B cell (primary cell): Measurements from ENCODE around the gene PRDM2. TPM values are rescaled to one million over a fixed set of nuclear protein-coding genes. Genes with fewer than 3 reads are reported as not detected.

Source experiments
- ATAC-seq: fragments of 200-7000 bp; cut with Tn5 transposase; one replicate; pipeline ENCODE4 v1.10.0; 2021; ENCODE audit warnings: low read depth, mild to moderate bottlenecking, moderate number of reproducible peaks, moderate library complexity
- CTCF ChIA-PET: fragments of 350-600 bp; sonication (Branson Sonifier 250); formaldehyde crosslinking; loops from one replicate; lab custom pipeline; 2021; ENCODE audit warnings: antibody characterized with exemption, inconsistent platforms; lab: Charles Lee
- POLR2A ChIA-PET: fragments of 350-600 bp; sonication (Branson Sonifier 250); formaldehyde crosslinking; loops from one replicate; lab custom pipeline; 2021; ENCODE audit warnings: antibody characterized with exemption; lab: Charles Lee
- DNase-seq: peaks from one replicate; pipeline ENCODE4 v3.0.0; 2013
- H2AFZ ChIP-seq: 2 replicates; pipeline ENCODE4 v1.6.1; 2012; ENCODE audit warnings: mild to moderate bottlenecking, low read depth, low read length; ENCODE audit not compliant: insufficient read depth, poor library complexity, severe bottlenecking
- H3K27ac ChIP-seq, 2 donors: 1 replicate in 1 of 2; 2 replicates in 1 of 2; pipeline ENCODE4 v1.5.1; 2012 to 2013; ENCODE audit warnings: low read length in 2 of 2, mild to moderate bottlenecking in 2 of 2, moderate library complexity in 1 of 2
- H3K27me3 ChIP-seq, 4 experiments: fragments of 200-600 bp in 1 of 4; sonication (generic) in 1 of 4; replicated peaks in 1 of 4; 1 replicate in 2 of 4; 2 replicates in 2 of 4; pipeline versions ENCODE4 v1.6.1 to v1.7.0; 2013 to 2016; ENCODE audit warnings: low read length in 3 of 4, mild to moderate bottlenecking in 2 of 4, mixed read lengths in 1 of 4, moderate library complexity in 1 of 4; ENCODE audit not compliant: insufficient read depth in 4 of 4, control insufficient read depth in 3 of 4; ENCODE audit errors: control extremely low read depth in 1 of 4
- H3K36me3 ChIP-seq, 2 experiments: replicated peaks in 1 of 2; 1 replicate in 1 of 2; 2 replicates in 1 of 2; pipeline versions ENCODE4 v1.6.1 to v1.7.1; 2013; ENCODE audit warnings: low read length in 1 of 2; ENCODE audit not compliant: insufficient read depth in 2 of 2, control insufficient read depth in 1 of 2; ENCODE audit errors: control extremely low read depth in 1 of 2, extremely low read depth in 1 of 2
- H3K4me1 ChIP-seq, 2 donors: fragments of 200-600 bp in 1 of 2; sonication (generic) in 1 of 2; 1 replicate in 1 of 2; 2 replicates in 1 of 2; pipeline versions ENCODE4 v1.5.1 to v1.6.1; 2013 to 2017; ENCODE audit warnings: low read length in 2 of 2; ENCODE audit not compliant: control insufficient read depth in 2 of 2, insufficient read depth in 2 of 2
- H3K4me2 ChIP-seq: replicated peaks from 2 replicates; pipeline ENCODE3; 2012; ENCODE audit warnings: mild to moderate bottlenecking, low read depth, low read length; ENCODE audit not compliant: poor library complexity, severe bottlenecking
- H3K4me3 ChIP-seq, 5 experiments: fragments of 200-600 bp in 1 of 5; sonication (generic) in 1 of 5; 1 replicate in 3 of 5; 2 replicates in 2 of 5; pipeline versions ENCODE4 v1.5.1 to v1.7.0; 2011 to 2016; ENCODE audit warnings: low read length in 4 of 5, mild to moderate bottlenecking in 4 of 5, low read depth in 2 of 5, control low read depth in 1 of 5, moderate library complexity in 1 of 5; ENCODE audit not compliant: insufficient read depth in 1 of 5; ENCODE audit errors: control extremely low read depth in 1 of 5, extremely low read depth in 1 of 5
- H3K79me2 ChIP-seq: fragments of 200-600 bp; sonication (generic); one replicate; pipeline ENCODE4 v1.6.0; 2016; ENCODE audit warnings: low read length; ENCODE audit not compliant: control insufficient read depth, insufficient read depth
- H3K9ac ChIP-seq: fragments of 200-600 bp; sonication (generic); 2 replicates; pipeline ENCODE4 v1.6.1; 2017; ENCODE audit warnings: mild to moderate bottlenecking, low read length, moderate library complexity
- H3K9me3 ChIP-seq, 3 donors: one replicate each; pipeline versions ENCODE4 v1.6.1 to v1.7.1; 2013; ENCODE audit warnings: low read length in 2 of 3; ENCODE audit not compliant: control insufficient read depth in 2 of 3, insufficient read depth in 1 of 3; ENCODE audit errors: control extremely low read depth in 1 of 3
- H4K20me1 ChIP-seq: 2 replicates; pipeline ENCODE4 v1.6.0; 2012; ENCODE audit warnings: mild to moderate bottlenecking, low read length; ENCODE audit not compliant: insufficient read depth, control insufficient read depth, poor library complexity, severe bottlenecking
- H3K27ac Mint-ChIP-seq: one replicate; pipeline ENCODE4 v1.8.0; 2021; ENCODE audit warnings: mixed read lengths
- H3K27me3 Mint-ChIP-seq: one replicate; pipeline ENCODE4 v1.8.0; 2021; ENCODE audit warnings: mixed read lengths
- H3K4me1 Mint-ChIP-seq: one replicate; pipeline ENCODE4 v1.8.0; 2021; ENCODE audit warnings: mixed read lengths
- H3K4me3 Mint-ChIP-seq: one replicate; pipeline ENCODE4 v1.8.0; 2021; ENCODE audit warnings: mixed read lengths
- H3K9me3 Mint-ChIP-seq: one replicate; pipeline ENCODE4 v1.8.0; 2022; ENCODE audit warnings: mixed read lengths; ENCODE audit not compliant: insufficient read depth
- CTCF ChIP-seq: fragments of 200-600 bp; IDR thresholded peaks from one replicate; pipeline ENCODE4 v1.8.0; 2022; ENCODE audit warnings: antibody characterized with exemption, mild to moderate bottlenecking
- EZH2 ChIP-seq: IDR thresholded peaks from 2 replicates; pipeline ENCODE4 v1.6.1; 2012; ENCODE audit warnings: borderline replicate concordance, low read depth, mild to moderate bottlenecking, moderate library complexity, low read length; ENCODE audit not compliant: insufficient read depth, poor library complexity, severe bottlenecking
- WGBS: methylation state at CpG from one replicate; pipeline ENCODE4 v1.1.5; 2013; ENCODE audit warnings: missing lambda C conversion rate; ENCODE audit not compliant: insufficient coverage; 5-methylcytosine and 5-hydroxymethylcytosine counted together
- intact Hi-C: fragments of 100-400 bp; cut with micrococcal nuclease; formaldehyde crosslinking; loops from one replicate; pipeline ENCODE4 v1.10.0; 2022
- polyA plus RNA-seq: library from polyadenylated mRNA; depleted of rRNA; stranded (reverse); fragments of >200 nt; gene quantifications from 2 replicates; pipeline ENCODE4 v1.2.3, GENCODE V29; 2012
- total RNA-seq, 2 donors: library from RNA; stranded (reverse); fragments of 120-200 nt in 1 of 2; gene quantifications; 1 replicate in 1 of 2; 2 replicates in 1 of 2; pipeline versions ENCODE4 v1.2.3 to v1.2.4, GENCODE V29; 2013 to 2022

PRDM2 gene
- total and polyA plus RNA-seq, 2 donors (not counting 1 experiment from before 2014, with no cell fraction given), result 50.1 to 432 TPM

GRCh38 chr1:13781228-13781627, 81.2 kb downstream of the PRDM2 start:
- TF ChIP-seq CTCF, result no peak
- TF ChIP-seq EZH2, result no peak
- Histone ChIP-seq H3K27me3 (no peaks in the 10 kb centered on the region), H3K4me3 (no peak overlapping the region), H3K4me1 (no peaks in the 10 kb centered on the region), H4K20me1 (peaks cover 92% of the 10 kb centered on the region), H3K9me3 (no peaks in the 10 kb centered on the region), H3K79me2 (peaks cover 87% of the 10 kb centered on the region), H2AFZ (no peak overlapping the region), H3K9ac (no peak overlapping the region), H3K36me3 (peaks cover 40 to 96% of the 10 kb centered on the region in 2 experiments), H3K4me2 (no peak overlapping the region), H3K27ac (no peak overlapping the region)
- Mint-ChIP-seq H3K4me1 (peaks cover 34% of the 10 kb centered on the region), H3K27ac (peak overlapping the region; percentile 34), H3K9me3 (no peaks in the 10 kb centered on the region), H3K27me3 (no peaks in the 10 kb centered on the region), H3K4me3 (no peak overlapping the region)
- ChIA-PET POLR2A (no interaction called here), CTCF (no interaction called here)
- DNase-seq, result no peak
- ATAC-seq, result no peak
- intact Hi-C loops, result no loop called here
- WGBS, result 100% methylated on average over 2 of the region's 6 CpGs

- Mint-ChIP-seq H3K4me3 (peak overlapping the region; percentile 32), H3K9me3 (no peaks in the 10 kb centered on the region), H3K27ac (peak overlapping the region; percentile 67), H3K4me1 (peaks cover 35% of the 10 kb centered on the region), H3K27me3 (no peaks in the 10 kb centered on the region)
- CTCF ChIA-PET, result interaction anchor here (0.8 to 1.5 kb wide), 7 partner anchors 9 to 119 kb away, joined by 3 to 4 read pairs (median 3); no protein-coding TSS in a partner anchor
- Histone ChIP-seq H3K9ac (no peak overlapping the region), H4K20me1 (peaks cover 92% of the 10 kb centered on the region), H3K4me3 (no peak overlapping the region), H3K36me3 (peaks cover 45 to 96% of the 10 kb centered on the region in 2 experiments), H3K79me2 (peaks cover 87% of the 10 kb centered on the region), H3K27me3 (no peaks in the 10 kb centered on the region), H3K9me3 (no peaks in the 10 kb centered on the region), H3K27ac (no peak overlapping the region), H2AFZ (no peak overlapping the region), H3K4me2 (no peak overlapping the region), H3K4me1 (no peaks in the 10 kb centered on the region)
- 91% methylated on average over 18 of the region's 20 CpGs for WGBS
- POLR2A ChIA-PET, result interaction anchor here (0.9 kb wide), 1 partner anchor 52 kb away, joined by 6 read pairs; no protein-coding TSS in a partner anchor
- TF ChIP-seq EZH2 (no peak), CTCF (no peak)
- intact Hi-C loops, result no loop called here
- ATAC-seq, result no peak
- DNase-seq, result no peak
Measured at GRCh38 chr1:13781907-13782633, 82.1 kb downstream of the PRDM2 start.
